ENCODE measurements around the gene GLRX3. TPM values are rescaled to one million over a fixed set of nuclear protein-coding genes. Genes with fewer than 3 reads are reported as not detected.

The GLRX3 gene
- total RNA-seq, 1 experiment from 2014 or later, result 142 TPM

DNA sequence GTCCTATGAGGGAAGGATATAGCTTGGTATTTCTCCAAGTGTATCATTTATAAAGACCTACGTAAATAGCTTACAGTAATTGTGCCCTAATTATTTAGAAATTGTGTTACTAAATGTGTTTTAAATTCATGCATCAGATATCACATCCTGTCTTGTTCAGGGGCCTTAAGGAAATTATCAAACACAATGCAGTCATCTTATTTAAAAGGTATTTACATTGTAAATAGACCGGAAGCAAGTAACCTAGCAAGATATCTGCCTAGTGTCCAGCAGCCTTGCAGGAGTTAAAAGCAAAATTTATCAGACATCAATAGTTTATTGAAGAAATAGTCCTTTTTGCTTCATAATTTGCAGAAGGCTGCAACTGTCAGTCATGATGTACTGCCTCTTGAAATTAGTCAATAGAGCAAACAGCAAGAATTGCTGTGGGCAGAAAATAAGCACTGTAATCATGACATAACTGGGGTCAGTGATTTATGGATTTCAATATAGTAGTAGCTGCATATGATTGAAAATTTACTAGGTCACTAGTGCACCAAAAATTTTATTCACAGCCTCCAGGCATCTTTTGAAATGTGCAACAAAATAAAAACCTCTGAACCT, 23.1 kb downstream of the GLRX3 start:
- Mint-ChIP-seq H3K9me3 (no peaks in the 10 kb centered on the region), H3K4me3 (no peak overlapping the region), H3K27me3 (ENCODE audit: low read depth) (no peaks in the 10 kb centered on the region), H3K4me1 (peaks cover 40% of the 10 kb centered on the region), H3K27ac (no peak overlapping the region), H3K36me3 (peaks cover 36% of the 10 kb centered on the region)
- ATAC-seq (no peak), DNase-seq (ENCODE audit: low spot score) (no peak)
- ChIA-PET CTCF (interaction anchor here (0.8 to 2.0 kb wide), 2 partner anchors 20 to 115 kb away, joined by 4 to 6 read pairs; no protein-coding TSS in a partner anchor), POLR2A (no interaction called here)
- TF ChIP-seq MAX (CRISPR knock-in tag; IDR thresholded peaks at IDR 0.05), result no peak
- no peak for TF ChIP-seq MYBL2 (CRISPR knock-in tag; IDR thresholded peaks at IDR 0.05)
- TF ChIP-seq, protein P1, sequence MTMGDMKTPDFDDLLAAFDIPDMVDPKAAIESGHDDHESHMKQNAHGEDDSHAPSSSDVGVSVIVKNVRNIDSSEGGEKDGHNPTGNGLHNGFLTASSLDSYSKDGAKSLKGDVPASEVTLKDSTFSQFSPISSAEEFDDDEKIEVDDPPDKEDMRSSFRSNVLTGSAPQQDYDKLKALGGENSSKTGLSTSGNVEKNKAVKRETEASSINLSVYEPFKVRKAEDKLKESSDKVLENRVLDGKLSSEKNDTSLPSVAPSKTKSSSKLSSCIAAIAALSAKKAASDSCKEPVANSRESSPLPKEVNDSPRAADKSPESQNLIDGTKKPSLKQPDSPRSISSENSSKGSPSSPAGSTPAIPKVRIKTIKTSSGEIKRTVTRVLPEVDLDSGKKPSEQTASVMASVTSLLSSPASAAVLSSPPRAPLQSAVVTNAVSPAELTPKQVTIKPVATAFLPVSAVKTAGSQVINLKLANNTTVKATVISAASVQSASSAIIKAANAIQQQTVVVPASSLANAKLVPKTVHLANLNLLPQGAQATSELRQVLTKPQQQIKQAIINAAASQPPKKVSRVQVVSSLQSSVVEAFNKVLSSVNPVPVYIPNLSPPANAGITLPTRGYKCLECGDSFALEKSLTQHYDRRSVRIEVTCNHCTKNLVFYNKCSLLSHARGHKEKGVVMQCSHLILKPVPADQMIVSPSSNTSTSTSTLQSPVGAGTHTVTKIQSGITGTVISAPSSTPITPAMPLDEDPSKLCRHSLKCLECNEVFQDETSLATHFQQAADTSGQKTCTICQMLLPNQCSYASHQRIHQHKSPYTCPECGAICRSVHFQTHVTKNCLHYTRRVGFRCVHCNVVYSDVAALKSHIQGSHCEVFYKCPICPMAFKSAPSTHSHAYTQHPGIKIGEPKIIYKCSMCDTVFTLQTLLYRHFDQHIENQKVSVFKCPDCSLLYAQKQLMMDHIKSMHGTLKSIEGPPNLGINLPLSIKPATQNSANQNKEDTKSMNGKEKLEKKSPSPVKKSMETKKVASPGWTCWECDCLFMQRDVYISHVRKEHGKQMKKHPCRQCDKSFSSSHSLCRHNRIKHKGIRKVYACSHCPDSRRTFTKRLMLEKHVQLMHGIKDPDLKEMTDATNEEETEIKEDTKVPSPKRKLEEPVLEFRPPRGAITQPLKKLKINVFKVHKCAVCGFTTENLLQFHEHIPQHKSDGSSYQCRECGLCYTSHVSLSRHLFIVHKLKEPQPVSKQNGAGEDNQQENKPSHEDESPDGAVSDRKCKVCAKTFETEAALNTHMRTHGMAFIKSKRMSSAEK (CRISPR knock-in tag; IDR thresholded peaks at IDR 0.05; ENCODE audit: borderline replicate concordance), result no peak
- no peak for TF ChIP-seq ZNF416 (CRISPR knock-in tag; IDR thresholded peaks at IDR 0.05)
- no peak for TF ChIP-seq ZNF263 (CRISPR knock-in tag; IDR thresholded peaks at IDR 0.05; ENCODE audit: low read depth)
- no peak for TF ChIP-seq NFATC4 (CRISPR knock-in tag; IDR thresholded peaks at IDR 0.05)
- TF ChIP-seq TEAD4 (CRISPR knock-in tag; IDR thresholded peaks at IDR 0.05), result no peak
- TF ChIP-seq AR (CRISPR knock-in tag; IDR thresholded peaks at IDR 0.05), result no peak
- no peak for TF ChIP-seq FOXK1 (CRISPR knock-in tag; IDR thresholded peaks at IDR 0.05)
- no peak for TF ChIP-seq ZNF317 (CRISPR knock-in tag; IDR thresholded peaks at IDR 0.05; ENCODE audit: borderline replicate concordance, low read depth)
- no peak for TF ChIP-seq ZSCAN18 (CRISPR knock-in tag; IDR thresholded peaks at IDR 0.05)
- no peak for TF ChIP-seq PRDM15 (CRISPR knock-in tag; IDR thresholded peaks at IDR 0.05)
- TF ChIP-seq, protein P2, sequence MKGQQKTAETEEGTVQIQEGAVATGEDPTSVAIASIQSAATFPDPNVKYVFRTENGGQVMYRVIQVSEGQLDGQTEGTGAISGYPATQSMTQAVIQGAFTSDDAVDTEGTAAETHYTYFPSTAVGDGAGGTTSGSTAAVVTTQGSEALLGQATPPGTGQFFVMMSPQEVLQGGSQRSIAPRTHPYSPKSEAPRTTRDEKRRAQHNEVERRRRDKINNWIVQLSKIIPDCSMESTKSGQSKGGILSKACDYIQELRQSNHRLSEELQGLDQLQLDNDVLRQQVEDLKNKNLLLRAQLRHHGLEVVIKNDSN (CRISPR knock-in tag; IDR thresholded peaks at IDR 0.05), result no peak
- TF ChIP-seq JUN (CRISPR knock-in tag; IDR thresholded peaks at IDR 0.05), result no peak
- no peak for TF ChIP-seq FOXP4 (CRISPR knock-in tag; IDR thresholded peaks at IDR 0.05)
- TF ChIP-seq, protein P3, sequence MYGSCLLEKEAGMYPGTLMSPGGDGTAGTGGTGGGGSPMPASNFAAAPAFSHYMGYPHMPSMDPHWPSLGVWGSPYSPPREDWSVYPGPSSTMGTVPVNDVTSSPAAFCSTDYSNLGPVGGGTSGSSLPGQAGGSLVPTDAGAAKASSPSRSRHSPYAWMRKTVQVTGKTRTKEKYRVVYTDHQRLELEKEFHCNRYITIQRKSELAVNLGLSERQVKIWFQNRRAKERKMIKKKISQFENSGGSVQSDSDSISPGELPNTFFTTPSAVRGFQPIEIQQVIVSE (CRISPR knock-in tag; IDR thresholded peaks at IDR 0.05; ENCODE audit: borderline replicate concordance), result no peak
- TF ChIP-seq ZNF281 (CRISPR knock-in tag; IDR thresholded peaks at IDR 0.05), result no peak
